H9 (cell line): ENCODE data around the gene MYBPHL. TPM values are rescaled to one million over a fixed set of nuclear protein-coding genes. Genes with fewer than 3 reads are reported as not detected.

Experiments used
- DNase-seq: peaks from one replicate; pipeline ENCODE4 v3.0.0-alpha.2; 2017
- H2AFZ ChIP-seq: one replicate; pipeline ENCODE4 v1.6.1; 2013; ENCODE audit warnings: mild to moderate bottlenecking, low read length, control low read depth, moderate library complexity
- H2AK5ac ChIP-seq: 2 replicates; pipeline ENCODE4 v1.6.1; 2013; ENCODE audit warnings: low read length, control low read depth, mixed read lengths; ENCODE audit not compliant: insufficient read length
- H2BK120ac ChIP-seq: one replicate; pipeline ENCODE4 v1.6.1; 2013; ENCODE audit warnings: low read depth, mild to moderate bottlenecking, low read length, control low read depth, inconsistent platforms; ENCODE audit not compliant: poor library complexity, severe bottlenecking
- H2BK12ac ChIP-seq: 2 replicates; pipeline ENCODE4 v1.6.1; 2013; ENCODE audit warnings: low read length, control low read depth, mixed read lengths, low read depth; ENCODE audit not compliant: insufficient read length
- H2BK15ac ChIP-seq: 2 replicates; pipeline ENCODE4 v1.6.1; 2013; ENCODE audit warnings: low read depth, low read length, control low read depth
- H2BK20ac ChIP-seq: one replicate; pipeline ENCODE4 v1.6.1; 2013; ENCODE audit warnings: low read depth, mild to moderate bottlenecking, low read length, control low read depth, inconsistent platforms; ENCODE audit not compliant: poor library complexity, severe bottlenecking
- H2BK5ac ChIP-seq: 2 replicates; pipeline ENCODE4 v1.6.1; 2013; ENCODE audit warnings: low read length, control low read depth, mixed read lengths; ENCODE audit not compliant: insufficient read length
- H3K14ac ChIP-seq: 2 replicates; pipeline ENCODE4 v1.6.1; 2013; ENCODE audit warnings: low read length, control low read depth; ENCODE audit not compliant: insufficient read depth
- H3K18ac ChIP-seq: 2 replicates; pipeline ENCODE4 v1.6.1; 2013; ENCODE audit warnings: low read depth, mild to moderate bottlenecking, mixed read lengths, low read length, control low read depth; ENCODE audit not compliant: insufficient read length
- H3K23ac ChIP-seq: 2 replicates; pipeline ENCODE4 v1.6.1; 2013; ENCODE audit warnings: low read length, control low read depth, mixed read lengths, low read depth; ENCODE audit not compliant: insufficient read length
- H3K23me2 ChIP-seq: 2 replicates; pipeline ENCODE4 v1.6.1; 2013; ENCODE audit warnings: low read depth, mild to moderate bottlenecking, mixed read lengths, low read length, control low read depth; ENCODE audit not compliant: insufficient read length, poor library complexity, severe bottlenecking
- H3K27ac ChIP-seq: 2 replicates; pipeline ENCODE4 v1.5.1; 2013; ENCODE audit warnings: low read length, control low read depth, mixed read lengths, low read depth; ENCODE audit not compliant: insufficient read length
- H3K27me3 ChIP-seq: 2 replicates; pipeline ENCODE4 v1.6.1; 2013; ENCODE audit warnings: low read length, control low read depth, inconsistent platforms; ENCODE audit not compliant: insufficient read depth
- H3K4ac ChIP-seq: 2 replicates; pipeline ENCODE4 v1.6.1; 2013; ENCODE audit warnings: low read depth, mild to moderate bottlenecking, control low read depth, inconsistent platforms, low read length, moderate library complexity
- H3K4me1 ChIP-seq: 2 replicates; pipeline ENCODE4 v1.6.1; 2013; ENCODE audit warnings: low read length, control low read depth, inconsistent platforms; ENCODE audit not compliant: insufficient read depth
- H3K4me2 ChIP-seq: 2 replicates; pipeline ENCODE4 v1.6.1; 2013; ENCODE audit warnings: low read length, control low read depth, mixed read lengths; ENCODE audit not compliant: insufficient read length, insufficient read depth
- H3K56ac ChIP-seq: 2 replicates; pipeline ENCODE4 v1.6.1; 2013; ENCODE audit warnings: low read depth, mild to moderate bottlenecking, mixed read lengths, low read length, control low read depth; ENCODE audit not compliant: insufficient read length
- H3K79me1 ChIP-seq: 2 replicates; pipeline ENCODE4 v1.6.1; 2013; ENCODE audit warnings: low read depth, mild to moderate bottlenecking, moderate library complexity, low read length, control low read depth, inconsistent platforms; ENCODE audit not compliant: insufficient read depth, poor library complexity, severe bottlenecking
- H3K79me2 ChIP-seq: 2 replicates; pipeline ENCODE4 v1.6.1; 2013; ENCODE audit warnings: low read length, control low read depth, inconsistent platforms; ENCODE audit not compliant: insufficient read depth
- H3K9ac ChIP-seq: 2 replicates; pipeline ENCODE4 v1.6.1; 2013; ENCODE audit warnings: low read length, control low read depth, mixed read lengths; ENCODE audit not compliant: insufficient read length; ENCODE audit errors: extremely low read depth
- H3K9me3 ChIP-seq: one replicate; pipeline ENCODE4 v1.6.1; 2013; ENCODE audit warnings: low read depth, low read length, inconsistent platforms; ENCODE audit not compliant: control insufficient read depth
- H3T11ph ChIP-seq: one replicate; pipeline ENCODE4 v1.6.1; 2013; ENCODE audit warnings: mild to moderate bottlenecking, low read length, control low read depth, inconsistent platforms
- H4K20me1 ChIP-seq: one replicate; pipeline ENCODE4 v1.6.1; 2013; ENCODE audit not compliant: control insufficient read depth, insufficient read length, insufficient read depth
- H4K5ac ChIP-seq: 2 replicates; pipeline ENCODE4 v1.6.1; 2013; ENCODE audit warnings: low read depth, mild to moderate bottlenecking, mixed read lengths, low read length, control low read depth; ENCODE audit not compliant: insufficient read length
- H4K8ac ChIP-seq: replicated peaks from 2 replicates; pipeline ENCODE4 v1.6.1; 2013; ENCODE audit warnings: low read length, control low read depth, mixed read lengths, low read depth; ENCODE audit not compliant: insufficient read length
- H4K91ac ChIP-seq: 2 replicates; pipeline ENCODE4 v1.6.1; 2013; ENCODE audit warnings: low read depth, mild to moderate bottlenecking, moderate library complexity, mixed read lengths, low read length, control low read depth; ENCODE audit not compliant: insufficient read length
- H3K27ac Mint-ChIP-seq, 3 experiments: 2 replicates in 2 of 3; 3 replicates in 1 of 3; pipeline ENCODE4 v1.8.0; 2020 to 2021; ENCODE audit warnings: mixed read lengths in 3 of 3, mild to moderate bottlenecking in 1 of 3, moderate library complexity in 1 of 3
- H3K27me3 Mint-ChIP-seq: 2 replicates; pipeline ENCODE4 v1.8.0; 2021; ENCODE audit warnings: low read depth, mild to moderate bottlenecking, moderate library complexity, mixed read lengths
- H3K36me3 Mint-ChIP-seq, 3 experiments: 2 replicates in 2 of 3; 3 replicates in 1 of 3; pipeline ENCODE4 v1.8.0; 2020 to 2021; ENCODE audit warnings: low read depth in 3 of 3, mixed read lengths in 3 of 3; ENCODE audit not compliant: insufficient read depth in 1 of 3
- H3K4me1 Mint-ChIP-seq, 2 experiments: 2 replicates each; pipeline ENCODE4 v1.8.0; 2020; ENCODE audit warnings: mixed read lengths in 2 of 2
- H3K4me3 Mint-ChIP-seq, 2 experiments: 2 replicates in 1 of 2; 3 replicates in 1 of 2; pipeline ENCODE4 v1.8.0; 2020 to 2021; ENCODE audit warnings: mild to moderate bottlenecking in 2 of 2, mixed read lengths in 2 of 2, moderate library complexity in 1 of 2
- H3K9me3 Mint-ChIP-seq, 2 experiments: 2 replicates in 1 of 2; 3 replicates in 1 of 2; pipeline ENCODE4 v1.8.0; 2020; ENCODE audit warnings: mild to moderate bottlenecking in 2 of 2, mixed read lengths in 2 of 2, moderate library complexity in 1 of 2
- WGBS: extraction: QIAGEN DNeasy Blood & Tissue Kit; methylation state at CpG from one replicate; pipeline ENCODE4 v1.1.7; 2013; ENCODE audit warnings: missing lambda C conversion rate, low lambda C conversion rate, mixed read lengths; ENCODE audit not compliant: insufficient read length; ENCODE audit errors: extremely low coverage; 5-methylcytosine and 5-hydroxymethylcytosine counted together
- total RNA-seq: library from RNA; stranded (reverse); gene quantifications from 2 replicates; pipeline ENCODE4 v1.2.1, GENCODE V29; 2021
- TF ChIP-seq, protein P1 (sequence below): fragments of 200-600 bp; sonication (generic); conservative IDR thresholded peaks from 3 replicates; pipeline ENCODE4 v1.8.0; 2021; ENCODE audit warnings: antibody characterized with exemption, mild to moderate bottlenecking

MYBPHL gene
- total RNA-seq, 1 experiment from 2014 or later: 0.59 TPM

DNA sequence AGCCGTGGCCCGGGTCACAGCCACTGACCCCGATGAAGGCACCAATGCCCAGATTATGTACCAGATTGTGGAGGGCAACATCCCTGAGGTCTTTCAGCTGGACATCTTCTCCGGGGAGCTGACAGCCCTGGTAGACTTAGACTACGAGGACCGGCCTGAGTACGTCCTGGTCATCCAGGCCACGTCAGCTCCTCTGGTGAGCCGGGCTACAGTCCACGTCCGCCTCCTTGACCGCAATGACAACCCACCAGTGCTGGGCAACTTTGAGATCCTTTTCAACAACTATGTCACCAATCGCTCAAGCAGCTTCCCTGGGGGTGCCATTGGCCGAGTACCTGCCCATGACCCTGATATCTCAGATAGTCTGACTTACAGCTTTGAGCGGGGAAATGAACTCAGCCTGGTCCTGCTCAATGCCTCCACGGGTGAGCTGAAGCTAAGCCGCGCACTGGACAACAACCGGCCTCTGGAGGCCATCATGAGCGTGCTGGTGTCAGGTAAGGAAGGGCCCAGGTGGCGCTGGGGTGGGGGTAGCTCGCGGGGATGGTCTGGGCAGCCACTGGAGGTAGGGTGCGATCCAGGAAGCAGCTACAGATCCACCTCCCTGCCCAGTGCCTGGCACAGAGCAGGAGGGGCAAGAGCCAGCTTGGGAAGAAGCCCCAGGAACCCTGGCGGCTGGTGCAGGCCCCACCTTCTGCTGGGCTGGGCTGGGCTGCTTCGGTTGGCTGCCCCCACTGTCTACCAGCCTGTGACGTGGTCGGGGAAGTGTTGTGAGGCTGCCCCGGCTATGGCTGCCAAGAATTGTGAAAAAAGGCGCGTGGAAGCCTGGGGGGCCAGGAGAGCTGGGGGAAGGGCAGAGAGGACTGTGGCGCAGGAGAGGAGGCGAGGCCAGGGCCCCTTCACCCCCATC, 53.7 kb downstream of the MYBPHL start:
- Histone ChIP-seq H3K23ac (no peak overlapping the region), H3K14ac (peak overlapping the region; percentile 36; the same call in 1 of the 2 replicates), H3K4ac (no peak overlapping the region), H4K8ac (no peak overlapping the region), H3K4me2 (no peak overlapping the region), H3K9ac (no peak overlapping the region), H2BK20ac (no peak overlapping the region), H3K27me3 (peaks cover 4% of the 10 kb centered on the region; the same call in 1 of the 2 replicates), H2BK5ac (no peak overlapping the region), H2BK12ac (no peak overlapping the region), H2AFZ (no peak overlapping the region), H3K9me3 (no peaks in the 10 kb centered on the region), H3K79me1 (no peaks in the 10 kb centered on the region), H3K23me2 (peaks cover 5% of the 10 kb centered on the region), H4K91ac (no peak overlapping the region), H2AK5ac (no peak overlapping the region), H2BK15ac (no peak overlapping the region), H4K20me1 (no peaks in the 10 kb centered on the region), H4K5ac (no peak overlapping the region), H3K79me2 (no peaks in the 10 kb centered on the region; the same call in 1 of the 2 replicates), H3K18ac (no peak overlapping the region), H2BK120ac (no peak overlapping the region), H3K56ac (no peak overlapping the region), H3K4me1 (no peaks in the 10 kb centered on the region), H3K27ac (no peak overlapping the region), H3T11ph (no peak overlapping the region)
- H3K27ac Mint-ChIP-seq: peak overlapping the region in 2 of 3 experiments; percentile 57 to 72; a peak in 2 of 7 replicates
- H3K36me3 Mint-ChIP-seq: peaks cover 22 to 33% (median 28%) of the 10 kb centered on the region in 3 experiments
- H3K4me1 Mint-ChIP-seq: peaks cover 42 to 52% of the 10 kb centered on the region in 2 experiments
- peaks cover 29% of the 10 kb centered on the region for H3K27me3 Mint-ChIP-seq
- DNase-seq: no peak
- H3K4me3 Mint-ChIP-seq: peak overlapping the region; percentile 22 to 62; a peak in 3 of 5 replicates
- WGBS: no CpG with 5 or more reads among the region's 33 CpGs
- TF ChIP-seq, protein P1, sequence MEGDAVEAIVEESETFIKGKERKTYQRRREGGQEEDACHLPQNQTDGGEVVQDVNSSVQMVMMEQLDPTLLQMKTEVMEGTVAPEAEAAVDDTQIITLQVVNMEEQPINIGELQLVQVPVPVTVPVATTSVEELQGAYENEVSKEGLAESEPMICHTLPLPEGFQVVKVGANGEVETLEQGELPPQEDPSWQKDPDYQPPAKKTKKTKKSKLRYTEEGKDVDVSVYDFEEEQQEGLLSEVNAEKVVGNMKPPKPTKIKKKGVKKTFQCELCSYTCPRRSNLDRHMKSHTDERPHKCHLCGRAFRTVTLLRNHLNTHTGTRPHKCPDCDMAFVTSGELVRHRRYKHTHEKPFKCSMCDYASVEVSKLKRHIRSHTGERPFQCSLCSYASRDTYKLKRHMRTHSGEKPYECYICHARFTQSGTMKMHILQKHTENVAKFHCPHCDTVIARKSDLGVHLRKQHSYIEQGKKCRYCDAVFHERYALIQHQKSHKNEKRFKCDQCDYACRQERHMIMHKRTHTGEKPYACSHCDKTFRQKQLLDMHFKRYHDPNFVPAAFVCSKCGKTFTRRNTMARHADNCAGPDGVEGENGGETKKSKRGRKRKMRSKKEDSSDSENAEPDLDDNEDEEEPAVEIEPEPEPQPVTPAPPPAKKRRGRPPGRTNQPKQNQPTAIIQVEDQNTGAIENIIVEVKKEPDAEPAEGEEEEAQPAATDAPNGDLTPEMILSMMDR: no peak
- peaks cover 14 to 21% of the 10 kb centered on the region in 2 experiments for H3K9me3 Mint-ChIP-seq
